ENCODE results near the gene SCAPER.
"Not testable (repeated sequence)": the region's sequence is repeated elsewhere in the genome, so short reads cannot be mapped to it uniquely, and the experiment has no call there.

Gene SCAPER

DNA sequence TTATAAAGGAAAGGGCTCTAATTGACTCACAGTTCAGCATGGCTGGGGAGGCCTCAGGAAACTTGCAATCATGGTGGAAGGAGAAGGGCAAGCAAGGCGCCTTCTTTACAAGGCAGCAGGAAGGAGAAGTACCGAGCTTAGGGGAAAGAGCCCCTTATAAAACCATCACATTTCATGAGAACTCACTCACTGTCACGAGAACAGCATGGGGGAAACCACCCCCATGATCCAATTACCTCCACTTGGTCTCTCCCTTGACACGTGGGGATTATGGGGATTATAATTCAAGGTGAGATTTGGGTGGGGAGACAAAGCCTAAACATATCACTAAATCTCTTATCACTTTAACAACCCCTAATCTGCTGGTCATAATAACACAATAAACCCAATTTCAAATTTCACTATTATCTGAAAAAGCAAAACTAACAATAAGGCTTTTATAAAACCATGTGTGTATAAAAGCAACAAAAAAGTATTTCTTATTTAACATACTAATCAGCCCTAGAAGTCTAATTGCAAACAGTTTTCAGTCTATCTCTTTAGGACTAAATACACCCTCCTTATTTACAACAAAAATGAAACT is 43.2 kb downstream of the SCAPER start:
- DNase-seq, result no peak

DNA sequence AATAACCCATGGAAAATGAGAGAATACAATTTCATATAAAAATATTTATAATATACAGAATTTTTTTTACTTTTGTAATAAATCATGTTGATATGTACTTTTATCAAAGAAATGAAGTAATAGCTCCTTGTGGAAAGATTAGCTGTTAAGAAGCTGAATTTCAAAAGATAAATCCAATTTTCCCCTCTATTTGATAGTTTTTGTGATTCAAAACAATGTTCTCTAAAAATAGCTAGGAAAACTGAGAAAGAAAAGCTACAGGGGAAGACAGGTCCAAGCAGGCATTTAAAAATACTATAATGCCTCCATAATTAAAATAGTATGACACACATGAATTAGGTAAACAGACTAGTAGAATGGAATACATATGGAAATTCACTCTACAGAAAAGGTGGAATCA is 44.9 kb downstream of the SCAPER start:
- DNase-seq, result no peak

DNA sequence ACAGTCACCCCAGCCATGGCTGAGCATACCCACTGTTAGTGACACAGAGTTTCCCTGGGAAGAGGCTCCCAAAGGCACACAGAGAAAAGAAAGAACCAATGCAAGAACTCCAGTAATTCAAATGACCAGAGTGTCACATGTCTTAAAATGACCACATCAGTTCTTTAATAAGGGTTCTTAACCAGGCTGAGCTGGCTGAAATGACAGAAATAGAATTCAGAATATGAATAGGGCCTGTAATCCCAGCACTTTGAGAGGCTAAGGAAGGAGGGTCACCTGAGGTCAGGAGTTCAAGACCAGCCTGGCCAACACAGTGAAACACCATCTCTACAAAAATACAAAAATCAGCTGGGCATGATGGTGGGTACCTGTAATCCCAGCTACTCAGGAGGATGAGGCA is 54.8 kb downstream of the SCAPER start:
- not testable (repeated sequence) for DNase-seq

DNA sequence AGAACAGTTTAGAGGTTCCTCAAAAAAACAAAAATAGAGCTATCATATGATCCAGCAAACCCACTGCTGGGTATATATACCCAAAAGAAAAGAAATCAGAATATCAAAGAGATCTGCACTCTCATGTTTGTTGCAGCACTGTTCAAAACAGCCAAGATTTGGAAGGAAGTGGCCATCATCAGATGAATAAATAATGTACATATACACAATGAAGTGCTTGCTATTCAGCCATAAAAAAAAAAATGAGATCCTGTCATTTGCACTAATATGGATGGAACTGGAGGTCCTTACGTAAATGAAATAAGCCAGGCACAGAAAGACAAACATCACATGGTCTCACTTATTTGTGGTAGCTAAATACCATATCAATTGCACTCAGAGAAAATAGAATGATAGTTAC is 58.4 kb downstream of the SCAPER start:
- no peak for DNase-seq

DNA sequence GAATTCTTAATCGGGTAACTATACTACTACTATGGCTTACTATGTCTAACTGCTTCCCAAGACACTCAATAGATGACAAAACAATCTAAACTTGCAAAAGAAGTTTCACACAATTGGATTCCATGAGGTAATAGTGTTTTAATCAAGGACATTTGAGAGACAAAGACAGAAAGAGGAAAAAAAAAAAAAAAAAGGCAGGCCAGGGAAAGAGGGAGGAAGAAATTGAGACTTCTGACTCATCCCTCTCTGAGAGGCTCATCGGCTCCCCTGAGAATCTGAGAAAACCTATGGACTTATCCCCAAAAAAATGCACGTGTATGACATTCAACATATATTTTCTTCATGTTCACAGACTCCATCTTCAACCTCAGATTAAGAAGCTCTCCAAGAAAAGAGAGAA is 61.0 kb downstream of the SCAPER start:
- peak; percentile 35 for DNase-seq

DNA sequence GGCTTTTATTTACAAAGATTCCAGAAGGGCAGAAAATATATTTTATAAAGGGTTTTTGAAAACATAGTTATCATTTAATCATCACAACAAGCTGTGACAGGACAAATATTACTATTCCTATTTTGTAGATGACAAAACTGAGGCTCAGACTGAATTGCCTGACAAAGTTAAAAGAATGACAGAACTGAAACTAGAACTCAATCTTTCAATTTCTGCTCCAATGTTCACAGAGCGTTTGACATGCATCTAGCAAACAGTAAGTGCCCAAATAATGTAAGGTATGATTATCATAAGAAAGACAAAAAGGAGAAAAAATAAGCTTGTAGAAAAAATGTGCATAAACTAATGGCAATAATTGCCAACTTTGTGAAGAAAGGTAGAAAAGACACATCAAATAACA is 61.9 kb downstream of the SCAPER start:
- no peak for DNase-seq

GRCh38 chr15:76840830-76841460 is 64.2 kb downstream of the SCAPER start:
- peak; percentile 31 for DNase-seq

DNA sequence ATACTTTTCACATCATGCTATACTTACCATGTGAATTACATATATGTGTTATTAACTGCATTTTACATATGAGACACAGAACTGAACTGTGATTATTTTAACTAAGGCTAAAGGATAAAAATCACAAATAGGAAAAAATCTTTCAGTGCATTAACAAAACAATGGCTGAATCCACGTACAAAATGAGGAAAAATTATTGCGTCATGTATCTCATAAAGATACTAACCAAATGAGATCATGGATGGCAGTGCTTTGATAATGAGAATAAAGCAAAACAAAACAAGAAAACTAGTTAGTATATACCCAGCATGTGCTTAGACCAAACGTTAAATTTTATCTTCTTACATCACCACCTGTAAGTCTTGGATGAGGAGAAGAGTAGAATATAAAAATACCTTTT is 66.0 kb downstream of the SCAPER start:
- no peak for DNase-seq

- DNase-seq, result no peak
Observed at GRCh38 chr15:76837474-76837873, 67.7 kb downstream of the SCAPER start.

- no peak for DNase-seq
Observed at GRCh38 chr15:76829939-76830338, 75.2 kb downstream of the SCAPER start.

- DNase-seq, result no peak
Observed at GRCh38 chr15:76823890-76824289, 81.2 kb downstream of the SCAPER start.

- no peak for DNase-seq
Observed at GRCh38 chr15:76823303-76823702, 81.8 kb downstream of the SCAPER start.

DNA sequence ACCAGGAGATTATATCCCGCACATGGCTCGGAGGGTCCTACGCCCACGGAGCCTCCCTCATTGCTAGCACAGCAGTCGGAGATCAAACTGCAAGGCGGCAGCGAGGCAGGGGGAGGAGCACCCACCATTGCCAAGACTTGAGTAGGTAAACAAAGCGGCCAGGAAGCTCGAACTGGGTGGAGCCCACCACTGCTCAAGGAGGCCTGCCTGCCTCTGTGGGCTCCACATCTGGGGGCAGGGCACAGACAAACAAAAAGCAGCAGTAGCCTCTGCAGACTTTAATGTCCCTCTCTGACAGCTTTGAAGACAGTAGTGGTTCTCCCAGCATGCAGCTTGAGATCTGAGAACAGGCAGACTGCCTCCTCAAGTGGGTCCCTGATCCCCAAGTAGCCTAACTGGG is 86.2 kb downstream of the SCAPER start:
- DNase-seq, result not testable (repeated sequence)

DNA sequence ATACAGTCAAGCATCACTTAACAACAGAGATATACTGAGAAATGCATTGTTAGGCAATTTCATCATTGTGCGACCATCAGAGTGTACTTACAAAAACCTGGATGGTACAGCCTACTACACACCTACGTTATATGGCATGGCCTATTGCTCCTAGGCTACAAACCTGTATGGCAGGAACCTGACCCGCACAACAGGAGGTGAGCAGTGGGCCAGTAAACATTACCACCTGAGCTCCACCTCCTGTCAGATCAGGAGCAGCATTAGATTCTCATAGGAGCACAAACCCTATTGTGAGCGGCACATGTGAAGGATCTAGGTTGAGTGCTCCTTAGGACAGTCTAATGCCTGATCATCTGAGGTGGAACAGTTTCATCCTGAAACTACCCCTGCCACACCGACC is 89.7 kb downstream of the SCAPER start:
- DNase-seq, result no peak

DNA sequence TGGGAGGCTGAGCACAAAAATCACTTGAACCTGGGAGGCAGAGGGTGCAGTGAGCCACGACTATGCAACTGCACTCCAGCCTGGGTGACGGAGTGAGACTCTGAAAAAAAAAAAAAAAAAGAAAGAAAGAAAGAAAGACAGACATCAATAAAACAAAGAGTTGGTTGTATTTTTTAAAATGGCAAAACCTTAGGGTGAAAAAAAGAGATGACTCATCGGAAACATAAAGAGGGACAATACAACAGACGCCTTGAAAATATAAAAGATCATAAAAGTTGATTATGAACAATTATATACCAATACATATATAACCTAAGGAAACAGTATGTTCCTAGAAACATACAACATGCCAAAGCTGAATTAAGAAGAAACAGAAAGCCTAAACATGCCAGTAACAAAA is 92.8 kb downstream of the SCAPER start:
- no peak for DNase-seq

DNA sequence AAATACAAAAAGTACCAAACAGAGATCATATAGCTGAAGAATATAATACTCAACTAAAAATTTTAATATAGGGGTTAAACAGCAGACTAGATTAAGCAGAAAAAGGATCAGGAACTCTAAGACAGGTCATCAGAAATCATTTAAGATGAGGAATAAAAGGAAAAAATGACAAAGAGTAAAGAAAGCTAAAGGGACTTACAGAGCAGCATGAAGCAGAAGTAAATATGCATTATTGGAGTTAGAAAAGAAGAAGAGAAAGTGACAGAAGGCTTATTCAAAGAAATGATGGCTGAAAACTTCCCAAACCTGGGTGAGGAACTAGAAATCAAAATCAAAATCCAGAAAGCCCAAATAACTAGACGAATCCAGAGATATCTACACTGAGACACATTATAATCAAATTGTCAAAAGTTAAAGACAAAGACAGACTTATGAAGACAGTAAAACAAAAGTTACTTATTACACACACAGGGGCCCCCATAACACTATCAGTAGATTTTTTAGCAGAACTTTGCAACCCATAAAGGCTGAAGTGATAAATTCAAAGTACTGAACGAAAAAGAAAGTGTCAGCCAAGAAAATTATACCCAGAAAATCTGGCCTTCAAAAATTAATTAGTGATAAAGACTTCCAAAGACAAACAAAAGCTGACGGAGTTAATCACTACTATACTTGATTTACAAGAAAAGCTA is 95.6 kb downstream of the SCAPER start:
- no peak for DNase-seq

DNA sequence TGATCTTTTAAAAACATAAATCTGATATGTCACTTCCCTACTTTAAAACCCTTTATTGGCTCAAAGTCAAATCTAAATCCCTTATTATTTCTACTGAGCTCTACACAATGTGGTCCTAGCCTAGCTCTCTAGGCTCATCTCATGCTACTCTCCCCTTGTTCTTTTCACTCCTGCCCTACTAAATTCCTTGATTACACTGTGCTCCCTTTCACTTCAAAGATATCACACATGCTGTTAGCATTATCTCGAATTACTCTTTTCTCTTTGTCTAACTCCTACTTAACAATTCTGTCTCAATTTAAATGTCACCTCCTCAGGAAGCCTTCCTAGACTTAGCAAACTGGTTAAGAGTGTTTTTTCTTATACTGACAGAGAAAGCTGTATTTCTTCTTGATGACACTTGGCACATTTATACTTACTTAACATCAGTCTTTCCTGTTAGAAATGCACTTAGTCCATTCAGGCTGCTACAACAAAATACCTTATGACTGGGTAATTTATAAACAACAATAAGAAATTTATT is 102.0 kb downstream of the SCAPER start:
- DNase-seq, result no peak

DNA sequence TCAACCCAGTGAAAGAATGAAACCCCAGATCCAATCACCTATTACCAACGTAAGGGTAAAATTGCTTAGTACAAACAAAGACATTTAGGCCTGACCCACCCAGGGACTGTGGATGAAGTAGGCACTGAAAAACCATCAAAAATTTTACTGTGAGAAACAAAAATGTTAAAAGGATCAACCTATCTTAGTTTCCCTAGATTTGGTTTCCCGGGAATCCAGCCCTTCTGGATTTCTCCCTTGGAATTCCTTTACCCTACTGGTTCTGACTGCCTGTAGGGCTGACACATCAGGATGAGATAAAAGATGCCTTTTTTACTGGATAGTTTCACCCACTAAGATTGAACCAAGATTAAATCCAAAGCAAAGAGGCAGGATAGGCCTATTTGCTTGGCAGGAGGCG is 102.7 kb downstream of the SCAPER start:
- DNase-seq, result no peak

- DNase-seq, result peak; percentile 43
Observed at GRCh38 chr15:76799760-76800159, 105.4 kb downstream of the SCAPER start.

DNA sequence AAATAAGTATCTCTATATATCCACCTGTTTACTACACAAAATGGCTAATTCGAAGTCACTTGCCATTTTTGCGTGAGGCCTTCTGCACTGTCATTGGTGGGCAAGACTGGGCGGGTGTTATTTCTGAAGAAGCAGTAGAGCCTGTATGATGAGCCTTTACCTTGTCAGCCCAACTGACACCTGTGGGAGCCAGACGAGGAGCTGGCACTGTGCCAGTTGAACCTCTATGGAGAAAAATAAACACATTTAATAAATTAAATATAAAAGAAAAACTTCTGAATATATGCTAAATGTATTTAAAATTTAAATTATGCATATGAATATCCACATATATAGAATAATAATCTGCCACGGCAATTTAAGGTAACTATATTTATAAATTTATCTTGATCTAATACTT is 109.9 kb downstream of the SCAPER start:
- DNase-seq, result no peak

DNA sequence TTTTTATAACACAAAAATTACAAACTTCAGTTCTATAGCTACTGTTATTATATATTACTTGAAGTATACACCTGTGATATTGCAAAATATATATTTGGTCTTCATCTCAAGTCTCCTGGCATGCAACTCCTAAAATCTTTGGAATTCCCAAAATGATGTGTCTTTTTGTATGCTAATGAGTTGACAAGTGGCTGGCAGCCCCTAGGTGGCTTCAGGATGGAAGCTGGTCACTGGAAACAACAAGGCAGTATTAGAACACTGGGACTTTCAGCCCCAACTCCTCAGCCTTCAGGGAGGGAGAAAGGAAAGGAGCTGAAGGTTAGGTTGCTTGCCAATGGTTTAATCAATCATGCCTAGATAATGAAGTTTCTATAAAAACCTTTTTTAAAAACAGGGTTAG is 112.0 kb downstream of the SCAPER start:
- no peak for DNase-seq

DNA sequence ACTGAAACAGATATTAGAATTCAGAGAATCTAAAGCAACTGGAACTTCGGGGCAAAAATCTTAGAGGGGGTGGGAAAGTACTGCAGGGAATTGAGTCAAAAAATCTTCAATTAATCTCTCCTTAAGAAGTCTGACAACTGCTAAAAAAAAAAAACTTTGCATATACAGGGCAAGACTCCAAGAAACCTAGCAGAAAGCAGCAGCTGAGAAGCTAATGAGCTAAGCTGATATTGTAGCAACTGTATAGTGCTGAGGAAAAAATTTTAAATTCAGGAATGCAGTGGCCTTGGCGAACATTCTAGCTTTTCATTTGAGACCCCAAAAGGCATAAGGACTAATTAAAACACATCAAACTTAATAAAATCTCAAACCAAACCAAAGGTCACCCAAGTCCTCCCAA is 113.6 kb downstream of the SCAPER start:
- no peak for DNase-seq

- no peak for DNase-seq
Observed at GRCh38 chr15:76787273-76787672, 117.9 kb downstream of the SCAPER start.

DNA sequence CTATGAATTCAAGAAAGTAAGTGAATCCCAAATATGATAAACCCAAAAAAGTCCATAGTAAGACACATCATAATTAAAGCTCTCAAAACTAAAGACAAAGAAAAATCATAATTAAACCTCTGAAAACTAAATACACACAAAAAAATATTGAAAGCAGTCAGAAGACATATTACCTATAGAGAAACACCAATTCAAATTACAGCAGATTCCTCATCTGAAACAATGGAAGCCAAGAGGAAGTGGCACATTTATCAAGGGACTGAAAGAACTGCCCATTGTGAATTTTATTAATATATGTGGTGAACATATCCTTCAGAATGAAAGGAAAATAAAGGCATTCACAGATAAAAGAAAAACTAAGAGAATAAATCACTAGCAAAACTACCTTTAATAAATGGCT is 128.2 kb downstream of the SCAPER start:
- no peak for DNase-seq
